Colonic mucosa (tissue), 4 donors: ENCODE data around the gene TTC21A. TPM values are rescaled to one million over a fixed set of nuclear protein-coding genes. Genes with fewer than 3 reads are reported as not detected.

Source experiments
- DNase-seq: peaks from one replicate; pipeline ENCODE4 v3.0.0-alpha.2; 2020
- H3K27ac ChIP-seq: fragments of 200-600 bp; one replicate; pipeline ENCODE4 v1.8.0; 2021
- H3K27me3 ChIP-seq: fragments of 200-600 bp; one replicate; pipeline ENCODE4 v1.8.0; 2021
- H3K36me3 ChIP-seq: fragments of 200-600 bp; one replicate; pipeline ENCODE4 v1.8.0; 2021
- H3K4me1 ChIP-seq: fragments of 200-600 bp; one replicate; pipeline ENCODE4 v1.8.0; 2021; ENCODE audit warnings: mild to moderate bottlenecking
- H3K4me3 ChIP-seq: fragments of 200-600 bp; one replicate; pipeline ENCODE4 v1.8.0; 2021
- H3K9ac ChIP-seq, 2 donors: one replicate each; pipeline ENCODE4 v1.7.0; 2013; ENCODE audit warnings: control low read depth in 2 of 2, low read depth in 2 of 2, low read length in 2 of 2
- H3K9me3 ChIP-seq: fragments of 200-600 bp; one replicate; pipeline ENCODE4 v1.8.0; 2021
- intact Hi-C: fragments of 100-400 bp; cut with DNase I; formaldehyde crosslinking; loops from one replicate; pipeline ENCODE4 v1.14.1; 2022
- total RNA-seq, 2 donors: library from RNA; stranded (reverse); fragmentation: NEBNext Ultra II Directional in 1 of 2; extraction: Animal tissue kit (Norgen Biotek cat#: 25700) in 1 of 2; gene quantifications; one replicate each; pipeline ENCODE4 v1.2.1, GENCODE V29; 2021
- TF ChIP-seq, protein P1 (sequence below): fragments of 200-600 bp; IDR thresholded peaks from one replicate; pipeline ENCODE4 v1.8.0; 2022; ENCODE audit warnings: antibody characterized with exemption, mild to moderate bottlenecking
- donor health status: healthy.
- donor health status: DM: no; HTN: no; CAD: no.
- donor health status: DM: no; HTN: no; CAD: no.

The TTC21A gene
- total RNA-seq, 2 donors from 2014 or later: 2.8 to 6.1 TPM

DNA sequence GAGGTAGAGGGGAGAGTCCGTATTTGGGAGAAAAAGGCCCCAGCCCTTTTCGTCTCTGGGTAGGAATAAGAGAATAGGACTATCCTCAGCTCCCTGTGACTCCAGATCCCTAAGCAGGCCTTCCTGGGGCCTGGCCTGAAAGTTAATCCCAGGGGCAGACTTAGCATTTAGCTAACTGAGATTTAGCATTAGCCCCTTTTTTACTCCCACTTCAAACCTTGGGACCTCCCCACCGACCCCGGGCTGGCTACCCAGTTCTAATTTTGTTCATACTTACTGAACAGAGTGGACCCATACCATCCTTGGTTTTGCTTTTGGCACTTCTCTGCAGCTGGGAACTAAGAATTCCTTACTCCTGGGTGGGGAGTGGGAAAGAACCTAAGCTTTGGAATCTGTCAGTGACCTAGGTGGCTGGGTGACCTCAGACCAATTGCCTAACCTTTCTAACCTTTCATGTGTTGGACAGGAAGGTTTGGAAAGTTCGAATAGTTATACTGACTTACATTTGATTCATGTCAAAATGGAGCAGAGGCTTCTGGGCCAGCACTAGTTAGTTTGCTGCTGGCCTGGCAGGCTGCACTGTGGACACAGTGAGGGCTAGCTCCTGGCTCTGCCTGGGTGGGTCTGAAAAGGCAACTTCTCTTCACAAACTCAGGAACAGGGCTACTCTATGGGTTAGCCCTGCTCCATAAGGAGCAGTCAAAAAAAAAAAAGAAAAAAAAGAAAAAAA is 11.6 kb downstream of the TTC21A start:
- intact Hi-C loops: no loop called here
- no peaks in the 10 kb centered on the region for H3K36me3 ChIP-seq
- H3K9ac ChIP-seq: no peak overlapping the region
- TF ChIP-seq, protein P1, sequence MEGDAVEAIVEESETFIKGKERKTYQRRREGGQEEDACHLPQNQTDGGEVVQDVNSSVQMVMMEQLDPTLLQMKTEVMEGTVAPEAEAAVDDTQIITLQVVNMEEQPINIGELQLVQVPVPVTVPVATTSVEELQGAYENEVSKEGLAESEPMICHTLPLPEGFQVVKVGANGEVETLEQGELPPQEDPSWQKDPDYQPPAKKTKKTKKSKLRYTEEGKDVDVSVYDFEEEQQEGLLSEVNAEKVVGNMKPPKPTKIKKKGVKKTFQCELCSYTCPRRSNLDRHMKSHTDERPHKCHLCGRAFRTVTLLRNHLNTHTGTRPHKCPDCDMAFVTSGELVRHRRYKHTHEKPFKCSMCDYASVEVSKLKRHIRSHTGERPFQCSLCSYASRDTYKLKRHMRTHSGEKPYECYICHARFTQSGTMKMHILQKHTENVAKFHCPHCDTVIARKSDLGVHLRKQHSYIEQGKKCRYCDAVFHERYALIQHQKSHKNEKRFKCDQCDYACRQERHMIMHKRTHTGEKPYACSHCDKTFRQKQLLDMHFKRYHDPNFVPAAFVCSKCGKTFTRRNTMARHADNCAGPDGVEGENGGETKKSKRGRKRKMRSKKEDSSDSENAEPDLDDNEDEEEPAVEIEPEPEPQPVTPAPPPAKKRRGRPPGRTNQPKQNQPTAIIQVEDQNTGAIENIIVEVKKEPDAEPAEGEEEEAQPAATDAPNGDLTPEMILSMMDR: no peak
- H3K27me3 ChIP-seq: no peaks in the 10 kb centered on the region
- H3K9me3 ChIP-seq: no peaks in the 10 kb centered on the region
- no peaks in the 10 kb centered on the region for H3K4me1 ChIP-seq
- no peak overlapping the region for H3K27ac ChIP-seq
- H3K4me3 ChIP-seq: no peak overlapping the region
- no peak for DNase-seq

DNA sequence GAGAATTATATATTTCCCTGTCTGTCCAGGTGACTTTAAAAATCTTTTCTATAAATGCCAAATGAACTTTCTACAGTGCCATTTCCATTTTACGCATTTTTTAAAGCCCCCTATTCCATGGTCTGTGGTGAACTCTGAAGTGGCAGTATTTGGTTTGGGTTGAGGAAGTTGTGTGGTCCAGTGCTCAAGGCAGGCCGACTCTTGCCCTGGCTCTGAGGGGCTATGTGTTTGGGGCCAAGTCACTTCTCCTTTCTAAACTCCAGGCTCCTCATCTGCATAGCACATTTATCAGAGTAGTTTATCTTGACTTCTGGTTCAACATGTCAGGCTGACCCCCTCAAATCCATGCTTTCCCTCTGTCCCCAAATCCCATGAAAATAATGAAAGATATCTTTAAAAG is 14.1 kb downstream of the TTC21A start:
- Histone ChIP-seq H3K4me1 (peaks cover 5% of the 10 kb centered on the region), H3K27ac (no peak overlapping the region), H3K4me3 (no peak overlapping the region), H3K36me3 (no peaks in the 10 kb centered on the region), H3K9ac (no peak overlapping the region), H3K9me3 (no peaks in the 10 kb centered on the region), H3K27me3 (no peaks in the 10 kb centered on the region)
- no peak for DNase-seq
- intact Hi-C loops: loop anchor here (10.0 kb wide), 1 partner anchor 263 kb away; the partner anchor contains the start of gene SLC25A38
- TF ChIP-seq, protein P1: no peak

DNA sequence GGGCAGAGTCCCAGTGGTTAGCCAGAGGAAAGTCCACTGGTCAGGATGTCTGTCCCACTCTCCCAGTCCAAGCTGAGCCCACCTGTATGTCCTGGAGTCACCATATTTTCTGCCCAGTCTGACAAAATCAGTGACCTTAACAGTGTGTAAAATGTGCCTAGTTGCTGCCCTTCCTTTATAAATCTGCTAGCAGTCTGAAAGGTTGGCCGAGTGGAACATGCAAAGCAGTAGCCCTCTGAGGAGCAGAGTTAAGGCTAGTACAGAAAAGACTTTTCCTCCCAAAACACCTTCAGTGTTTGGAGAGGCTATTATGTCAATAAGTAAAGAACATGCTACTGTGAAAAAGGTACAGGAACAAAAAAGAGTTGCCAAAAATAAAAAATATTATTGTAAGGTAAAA is 15.3 kb downstream of the TTC21A start:
- Histone ChIP-seq H3K9ac (no peak overlapping the region), H3K4me1 (peaks cover 5% of the 10 kb centered on the region), H3K27me3 (no peaks in the 10 kb centered on the region), H3K4me3 (no peak overlapping the region), H3K9me3 (no peaks in the 10 kb centered on the region), H3K36me3 (no peaks in the 10 kb centered on the region), H3K27ac (no peak overlapping the region)
- TF ChIP-seq, protein P1: no peak
- DNase-seq: no peak
- intact Hi-C loops: loop anchor here (10.0 kb wide), 1 partner anchor 262 kb away; the partner anchor contains the start of gene SLC25A38

DNA sequence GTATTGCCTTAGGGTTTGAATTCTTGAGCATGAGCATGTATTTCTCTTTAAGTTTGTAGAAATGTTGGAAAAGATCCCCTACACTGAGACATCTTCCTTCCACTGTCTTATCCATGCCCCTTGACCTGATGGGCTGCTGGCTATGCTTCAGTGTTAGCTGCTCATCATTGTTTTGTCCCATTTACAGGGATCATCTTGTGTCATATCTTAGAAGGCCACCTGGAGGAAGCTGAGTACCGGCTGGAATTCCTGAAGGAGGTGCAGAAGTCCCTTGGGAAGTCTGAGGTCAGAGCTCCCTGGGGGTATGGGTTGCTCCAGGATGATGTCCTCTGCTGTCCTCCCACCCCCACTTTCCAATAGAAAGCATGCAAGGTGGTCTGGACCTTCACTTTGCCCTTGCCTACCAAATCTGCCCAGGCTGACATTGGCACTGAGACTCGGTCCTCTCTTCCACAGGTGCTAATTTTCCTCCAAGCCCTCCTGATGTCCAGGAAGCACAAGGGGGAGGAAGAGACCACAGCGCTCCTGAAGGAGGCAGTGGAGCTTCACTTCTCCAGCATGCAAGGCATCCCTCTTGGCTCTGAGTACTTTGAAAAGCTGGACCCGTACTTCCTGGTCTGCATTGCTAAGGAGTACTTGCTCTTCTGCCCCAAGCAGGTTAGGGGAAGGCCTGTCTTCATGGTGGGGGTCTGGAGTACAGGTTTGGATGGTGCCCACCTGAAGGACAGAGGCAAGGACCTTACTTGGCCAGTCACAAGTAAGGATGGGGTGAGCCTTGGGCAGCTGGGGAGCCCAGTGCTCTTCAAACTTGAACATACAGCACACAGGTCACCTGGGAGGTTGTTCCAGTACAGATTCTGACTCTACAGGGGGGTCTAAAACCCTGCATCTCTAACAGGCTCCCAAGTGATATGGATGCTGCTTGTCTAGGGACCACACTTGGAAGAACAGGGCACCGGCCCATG is 17.7 kb downstream of the TTC21A start:
- peak; percentile 47 for DNase-seq
- Histone ChIP-seq H3K27ac (no peak overlapping the region), H3K27me3 (no peaks in the 10 kb centered on the region), H3K9me3 (no peaks in the 10 kb centered on the region), H3K4me3 (no peak overlapping the region), H3K4me1 (peaks cover 5% of the 10 kb centered on the region), H3K36me3 (no peaks in the 10 kb centered on the region), H3K9ac (no peak overlapping the region)
- TF ChIP-seq, protein P1: peak; percentile 29
- intact Hi-C loops: loop anchor here (5.0 to 10.0 kb wide), 2 partner anchors 162 to 260 kb away; partner anchors contain the start of gene SLC25A38

DNA sequence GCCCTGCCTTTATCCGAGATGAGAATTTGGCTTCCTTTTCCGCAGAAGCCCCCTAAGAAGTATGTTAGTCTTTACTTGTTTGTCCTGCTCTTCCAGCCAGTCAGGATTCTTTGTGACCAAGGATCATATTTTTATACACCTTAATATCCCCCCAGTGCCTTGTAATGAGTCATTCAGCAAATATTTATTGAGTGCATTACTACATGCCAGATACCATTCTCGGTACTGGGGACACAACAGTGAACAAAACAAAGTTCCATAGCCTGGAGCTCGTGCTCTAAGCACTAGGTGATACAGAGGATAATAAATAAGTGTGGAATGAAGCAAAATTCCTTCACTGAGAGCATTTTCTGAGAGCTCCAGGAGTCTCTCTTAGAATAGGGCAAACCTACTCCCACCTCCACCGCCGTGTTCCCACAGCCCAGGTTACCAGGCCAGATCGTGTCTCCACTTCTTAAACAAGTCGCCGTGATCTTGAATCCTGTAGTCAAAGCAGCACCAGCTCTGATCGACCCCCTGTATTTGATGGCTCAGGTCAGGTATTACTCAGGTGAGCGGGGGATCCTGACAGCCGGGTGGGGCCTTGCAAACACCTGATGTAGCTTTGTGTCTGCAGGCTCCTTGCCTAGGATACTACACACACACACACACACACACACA is 18.5 kb downstream of the TTC21A start:
- no peaks in the 10 kb centered on the region for H3K36me3 ChIP-seq
- H3K9ac ChIP-seq: no peak overlapping the region
- no peak overlapping the region for H3K27ac ChIP-seq
- intact Hi-C loops: loop anchor here (5.0 to 10.0 kb wide), 2 partner anchors 161 to 259 kb away; partner anchors contain the start of gene SLC25A38
- H3K4me1 ChIP-seq: peaks cover 5% of the 10 kb centered on the region
- H3K4me3 ChIP-seq: no peak overlapping the region
- DNase-seq: peak; percentile 42
- no peaks in the 10 kb centered on the region for H3K27me3 ChIP-seq
- TF ChIP-seq, protein P1: no peak
- H3K9me3 ChIP-seq: no peaks in the 10 kb centered on the region
